ENCODE measurements around the gene CCDC88B.

- TF ChIP-seq STAT1 (conservative IDR thresholded peaks at IDR 0.05) (no peak), SIX5 (IDR thresholded peaks at IDR 0.05; ENCODE audit: low read depth, low read length, severe bottlenecking) (no peak), POLR2A (IDR thresholded peaks at IDR 0.05; ENCODE audit: low read depth, low read length) (no peak), REST (IDR thresholded peaks at IDR 0.05; ENCODE audit: low read depth, low read length) (no peak), POLR2AphosphoS5 (IDR thresholded peaks at IDR 0.05; ENCODE audit: low read length) (no peak)
- TF ChIP-seq, protein P1, sequence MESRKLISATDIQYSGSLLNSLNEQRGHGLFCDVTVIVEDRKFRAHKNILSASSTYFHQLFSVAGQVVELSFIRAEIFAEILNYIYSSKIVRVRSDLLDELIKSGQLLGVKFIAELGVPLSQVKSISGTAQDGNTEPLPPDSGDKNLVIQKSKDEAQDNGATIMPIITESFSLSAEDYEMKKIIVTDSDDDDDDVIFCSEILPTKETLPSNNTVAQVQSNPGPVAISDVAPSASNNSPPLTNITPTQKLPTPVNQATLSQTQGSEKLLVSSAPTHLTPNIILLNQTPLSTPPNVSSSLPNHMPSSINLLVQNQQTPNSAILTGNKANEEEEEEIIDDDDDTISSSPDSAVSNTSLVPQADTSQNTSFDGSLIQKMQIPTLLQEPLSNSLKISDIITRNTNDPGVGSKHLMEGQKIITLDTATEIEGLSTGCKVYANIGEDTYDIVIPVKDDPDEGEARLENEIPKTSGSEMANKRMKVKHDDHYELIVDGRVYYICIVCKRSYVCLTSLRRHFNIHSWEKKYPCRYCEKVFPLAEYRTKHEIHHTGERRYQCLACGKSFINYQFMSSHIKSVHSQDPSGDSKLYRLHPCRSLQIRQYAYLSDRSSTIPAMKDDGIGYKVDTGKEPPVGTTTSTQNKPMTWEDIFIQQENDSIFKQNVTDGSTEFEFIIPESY (IDR thresholded peaks at IDR 0.05): no peak
- TF ChIP-seq, protein P2, sequence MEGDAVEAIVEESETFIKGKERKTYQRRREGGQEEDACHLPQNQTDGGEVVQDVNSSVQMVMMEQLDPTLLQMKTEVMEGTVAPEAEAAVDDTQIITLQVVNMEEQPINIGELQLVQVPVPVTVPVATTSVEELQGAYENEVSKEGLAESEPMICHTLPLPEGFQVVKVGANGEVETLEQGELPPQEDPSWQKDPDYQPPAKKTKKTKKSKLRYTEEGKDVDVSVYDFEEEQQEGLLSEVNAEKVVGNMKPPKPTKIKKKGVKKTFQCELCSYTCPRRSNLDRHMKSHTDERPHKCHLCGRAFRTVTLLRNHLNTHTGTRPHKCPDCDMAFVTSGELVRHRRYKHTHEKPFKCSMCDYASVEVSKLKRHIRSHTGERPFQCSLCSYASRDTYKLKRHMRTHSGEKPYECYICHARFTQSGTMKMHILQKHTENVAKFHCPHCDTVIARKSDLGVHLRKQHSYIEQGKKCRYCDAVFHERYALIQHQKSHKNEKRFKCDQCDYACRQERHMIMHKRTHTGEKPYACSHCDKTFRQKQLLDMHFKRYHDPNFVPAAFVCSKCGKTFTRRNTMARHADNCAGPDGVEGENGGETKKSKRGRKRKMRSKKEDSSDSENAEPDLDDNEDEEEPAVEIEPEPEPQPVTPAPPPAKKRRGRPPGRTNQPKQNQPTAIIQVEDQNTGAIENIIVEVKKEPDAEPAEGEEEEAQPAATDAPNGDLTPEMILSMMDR (IDR thresholded peaks at IDR 0.05 in 2 of 3, conservative IDR thresholded peaks at IDR 0.05 in 1 of 3; ENCODE audit: control insufficient read depth in 2 of 3, extremely low read depth in 1 of 3, insufficient read depth in 1 of 3, low read depth in 3 of 3, low read length in 3 of 3): no peak
Measured at GRCh38 chr11:64349025-64349387, 9.0 kb downstream of the CCDC88B start.
